HCT116 (cell line): ENCODE measurements around the gene BANF1. TPM values are rescaled to one million over a fixed set of nuclear protein-coding genes. Genes with fewer than 3 reads are reported as not detected.

Experiments
- ATAC-seq: fragments of 200-7000 bp; cut with Tn5 transposase; 2 replicates; pipeline ENCODE4 v1.9.1; 2020; ENCODE audit warnings: mild to moderate bottlenecking, moderate library complexity
- BruUV-seq: library from RNA; stranded (reverse); fragments of 400-500 nt; replicated peaks from 2 replicates; lab custom pipeline; 2021; lab: Mats Ljungman, UMichigan
- CTCF ChIA-PET: fragments of 300-600 bp; sonication (Branson Sonifier 250); formaldehyde crosslinking; loops from one replicate; lab custom pipeline; 2021; ENCODE audit warnings: antibody characterized with exemption; lab: Charles Lee
- POLR2A ChIA-PET: fragments of 300-600, 350-600 bp; sonication (Branson Sonifier 250); formaldehyde crosslinking; loops from one replicate; lab custom pipeline; 2021; ENCODE audit warnings: antibody characterized with exemption; lab: Charles Lee
- RAD21 ChIA-PET, 2 experiments: fragments of 300-600 bp; sonication (Branson Sonifier 250); formaldehyde crosslinking; loops; one replicate each; lab custom pipeline; 2023; ENCODE audit warnings: low total read pairs in 2 of 2; ENCODE audit not compliant: uncharacterized antibody in 2 of 2, unreplicated experiment in 2 of 2, low non-redundant PET in 1 of 2; lab: Charles Lee
- DNase-seq: peaks from one replicate; pipeline ENCODE4 v3.0.0-alpha.2; 2010; ENCODE audit warnings: low read depth, low spot score
- H2AFZ ChIP-seq: fragments of 200-600 bp; shearing (Covaris generic), sonication (generic); 2 replicates; pipeline ENCODE4 v1.6.1; 2017; ENCODE audit warnings: low read depth, mixed run types, mixed read lengths, antibody characterized with exemption, low read length; ENCODE audit not compliant: poor library complexity, severe bottlenecking
- H3K27ac ChIP-seq: 2 replicates; pipeline ENCODE4 v1.5.1; 2012; ENCODE audit warnings: low read depth, low read length
- H3K27me3 ChIP-seq: fragments of 200-600 bp; sonication (generic); 2 replicates; pipeline ENCODE4 v1.6.1; 2016; ENCODE audit warnings: mixed run types, low read length, mixed read lengths; ENCODE audit not compliant: insufficient read depth
- H3K36me3 ChIP-seq, 2 experiments: fragments of 200-500 bp in 1 of 2; fragments of 200-600 bp in 1 of 2; sonication (Bioruptor generic) in 1 of 2; sonication (generic) in 1 of 2; 2 replicates each; pipeline versions ENCODE4 v1.5.1 to v1.6.1; 2014 to 2016; ENCODE audit warnings: low read length in 2 of 2, inconsistent platforms in 1 of 2, mixed read lengths in 1 of 2, mixed run types in 1 of 2; ENCODE audit not compliant: insufficient read depth in 2 of 2, control insufficient read depth in 1 of 2
- H3K4me1 ChIP-seq, 2 experiments: fragments of 200-600 bp in 1 of 2; sonication (generic) in 1 of 2; 2 replicates each; pipeline versions ENCODE4 v1.5.1 to v1.6.1; 2012 to 2017; ENCODE audit warnings: low read length in 2 of 2, inconsistent platforms in 1 of 2, mild to moderate bottlenecking in 1 of 2, mixed read lengths in 1 of 2, mixed run types in 1 of 2, moderate library complexity in 1 of 2; ENCODE audit not compliant: insufficient read depth in 2 of 2, control insufficient read depth in 1 of 2
- H3K4me2 ChIP-seq: fragments of 200-600 bp; sonication (generic); 2 replicates; pipeline ENCODE4 v1.6.1; 2017; ENCODE audit warnings: mixed run types, low read length, mixed read lengths
- H3K4me3 ChIP-seq, 2 experiments: fragments of 200-600 bp in 1 of 2; sonication (generic) in 1 of 2; replicated peaks in 1 of 2; 2 replicates each; pipeline ENCODE4 v1.5.1; 2011 to 2016; ENCODE audit warnings: low read length in 2 of 2, control low read depth in 1 of 2, low read depth in 1 of 2, mild to moderate bottlenecking in 1 of 2, mixed read lengths in 1 of 2, mixed run types in 1 of 2
- H3K79me2 ChIP-seq: fragments of 200-600 bp; sonication (generic); 2 replicates; pipeline ENCODE4 v1.6.1; 2017; ENCODE audit warnings: mild to moderate bottlenecking, mixed run types, low read length, moderate library complexity, mixed read lengths; ENCODE audit not compliant: insufficient read depth
- H3K9ac ChIP-seq: fragments of 200-600 bp; sonication (generic); 2 replicates; pipeline ENCODE4 v1.6.1; 2016; ENCODE audit warnings: low read length, mixed read lengths
- H3K9me2 ChIP-seq: fragments of 200-600 bp; sonication (generic), shearing (Covaris generic); 2 replicates; pipeline ENCODE4 v1.6.1; 2017; ENCODE audit warnings: mixed run types, mild to moderate bottlenecking, moderate library complexity; ENCODE audit not compliant: insufficient read depth
- H3K9me3 ChIP-seq, 2 experiments: fragments of 200-500 bp in 1 of 2; fragments of 200-600 bp in 1 of 2; sonication (Bioruptor generic) in 1 of 2; sonication (generic) in 1 of 2; 2 replicates each; pipeline ENCODE4 v1.6.1; 2014 to 2017; ENCODE audit warnings: low read length in 2 of 2, mixed read lengths in 2 of 2, inconsistent platforms in 1 of 2, low read depth in 1 of 2, mild to moderate bottlenecking in 1 of 2, mixed run types in 1 of 2, moderate library complexity in 1 of 2; ENCODE audit not compliant: control insufficient read depth in 1 of 2, insufficient read depth in 1 of 2
- H4K20me1 ChIP-seq: fragments of 200-600 bp; sonication (generic), shearing (Covaris generic); 2 replicates; pipeline ENCODE4 v1.6.1; 2017; ENCODE audit warnings: mixed run types, mild to moderate bottlenecking, moderate library complexity; ENCODE audit not compliant: insufficient read depth
- ATF3 ChIP-seq: IDR thresholded peaks from 2 replicates; pipeline ENCODE4 v1.6.1; 2012
- CEBPB ChIP-seq: IDR thresholded peaks from 2 replicates; pipeline ENCODE4 v1.6.1; 2012; ENCODE audit warnings: low read depth
- CTCF ChIP-seq, 3 experiments: fragments of 200-600 bp in 1 of 3; sonication (generic) in 1 of 3; IDR thresholded peaks in 2 of 3; conservative IDR thresholded peaks in 1 of 3; 2 replicates each; pipeline ENCODE4 v1.5.1; 2012 to 2017; ENCODE audit warnings: low read depth in 2 of 3, low read length in 2 of 3, antibody characterized with exemption in 1 of 3, borderline replicate concordance in 1 of 3, control low read depth in 1 of 3, mild to moderate bottlenecking in 1 of 3, mixed read lengths in 1 of 3, mixed run types in 1 of 3, moderate library complexity in 1 of 3; ENCODE audit not compliant: insufficient read depth in 1 of 3
- EGR1 ChIP-seq: IDR thresholded peaks from 2 replicates; pipeline ENCODE4 v1.6.1; 2012; ENCODE audit warnings: low read depth
- POLR2AphosphoS5 ChIP-seq: IDR thresholded peaks from 2 replicates; pipeline ENCODE4 v1.6.1; 2011; ENCODE audit warnings: mild to moderate bottlenecking, low read depth, low read length, moderate library complexity
- REST ChIP-seq: IDR thresholded peaks from 2 replicates; pipeline ENCODE4 v1.6.1; 2012; ENCODE audit warnings: low read depth
- SRF ChIP-seq: IDR thresholded peaks from 2 replicates; pipeline ENCODE4 v1.6.1; 2012; ENCODE audit warnings: low read depth
- YY1 ChIP-seq: IDR thresholded peaks from 2 replicates; pipeline ENCODE4 v1.6.1; 2011; ENCODE audit warnings: low read length, low read depth, moderate library complexity, mild to moderate bottlenecking; ENCODE audit not compliant: insufficient replicate concordance; ENCODE audit errors: extremely low read depth
- ZFX ChIP-seq: fragments of 450-650 bp; IDR thresholded peaks from 2 replicates; pipeline ENCODE4 v1.6.1; 2017
- intact Hi-C: fragments of 100-400 bp; cut with micrococcal nuclease; formaldehyde crosslinking; loops from 2 replicates; pipeline ENCODE4 v1.10.0; 2022
- total RNA-seq: library from RNA; stranded (reverse); gene quantifications from one replicate; pipeline ENCODE4 v1.2.1, GENCODE V29; 2021; ENCODE audit not compliant: unreplicated experiment

The BANF1 gene
- total RNA-seq, 1 experiment from 2014 or later, result 356 TPM

- peak; percentile 52 for ATAC-seq
- no peaks in the 10 kb centered on the region for H4K20me1 ChIP-seq
- no peaks in the 10 kb centered on the region for H3K36me3 ChIP-seq
- BruUV-seq, result no TSS peak
- no peaks in the 10 kb centered on the region for H3K9me2 ChIP-seq
- no peaks in the 10 kb centered on the region for H3K27me3 ChIP-seq
- H3K4me3 ChIP-seq, result peak overlapping the region; percentile 44 to 59
- POLR2A ChIA-PET, result interaction anchor here (0.6 to 2.6 kb wide), 5 partner anchors 9 to 291 kb away, joined by 3 to 17 read pairs (median 4); partner anchors contain the start of genes BANF1, EIF1AD, RNASEH2C and SF3B2
- peaks cover 77 to 100% of the 10 kb centered on the region in 2 experiments for H3K4me1 ChIP-seq
- TF ChIP-seq POLR2AphosphoS5, result peak; percentile 46; the same call in 1 of the 2 replicates
- no peak for TF ChIP-seq ATF3
- TF ChIP-seq SRF, result no peak
- peaks cover 10% of the 10 kb centered on the region; the same call in 1 of the 2 replicates for H3K79me2 ChIP-seq
- DNase-seq, result peak; percentile 91
- CTCF ChIA-PET, result interaction anchor here (1.7 to 3.2 kb wide), 3 partner anchors 11 to 123 kb away, joined by 5 to 22 read pairs (median 10); partner anchors contain the start of gene FIBP
- peak overlapping the region; percentile 74 for H3K9ac ChIP-seq
- no peak overlapping the region for H2AFZ ChIP-seq
- RAD21 ChIA-PET, result no interaction called here
- peak overlapping the region; percentile 72 for H3K4me2 ChIP-seq
- intact Hi-C loops, result loop anchor here (1.0 kb wide), 1 partner anchor 9 kb away; the partner anchor contains the start of genes BANF1 and EIF1AD
- H3K27ac ChIP-seq, result peak overlapping the region; percentile 89
- no peaks in the 10 kb centered on the region for H3K9me3 ChIP-seq
These were observed 9.0 kb downstream of the BANF1 start for GRCh38 chr11:66011239-66011784.

- no TSS peak for BruUV-seq
- H4K20me1 ChIP-seq, result no peaks in the 10 kb centered on the region
- peaks cover 79 to 100% of the 10 kb centered on the region in 2 experiments for H3K4me1 ChIP-seq
- H3K27ac ChIP-seq, result peak within 1 kb of the TSS; percentile 89
- no peaks in the 10 kb centered on the region for H3K36me3 ChIP-seq
- TF ChIP-seq POLR2AphosphoS5 (0 out of 2 replicates have a peak, but pooled peaks have one; percentile 42), REST (no peak), YY1 (no peak), EGR1 (no peak), ZFX (peak; percentile 55), CTCF (IDR thresholded peaks at IDR 0.05 in 2 of 3, conservative IDR thresholded peaks at IDR 0.05 in 1 of 3; ENCODE audit: borderline replicate concordance in 1 of 3, insufficient read depth in 1 of 3, low read depth in 2 of 3, low read length in 2 of 3) (no peak), CEBPB (no peak)
- H3K4me2 ChIP-seq, result peak within 1 kb of the TSS; percentile 72
- ATAC-seq (peak; percentile 16), DNase-seq (no peak)
- H3K27me3 ChIP-seq, result no peaks in the 10 kb centered on the region
- peak within 1 kb of the TSS; percentile 44 to 59 for H3K4me3 ChIP-seq
- peaks cover 11% of the 10 kb centered on the region; the same call in 1 of the 2 replicates for H3K79me2 ChIP-seq
- no peaks in the 10 kb centered on the region for H3K9me3 ChIP-seq
- ChIA-PET POLR2A (interaction anchor here (0.6 to 2.6 kb wide), 5 partner anchors 9 to 291 kb away, joined by 3 to 17 read pairs (median 4); partner anchors contain the start of genes BANF1, EIF1AD, RNASEH2C and SF3B2), RAD21 (no interaction called here), CTCF (interaction anchor here (0.7 to 3.2 kb wide), 4 partner anchors 10 to 232 kb away, joined by 5 to 22 read pairs (median 8); partner anchors contain the start of gene FIBP)
- peak within 1 kb of the TSS; percentile 74 for H3K9ac ChIP-seq
- intact Hi-C loops, result loop anchor here (1.0 kb wide), 1 partner anchor 10 kb away; the partner anchor contains the start of genes BANF1 and EIF1AD
- no peak within 1 kb of the TSS for H2AFZ ChIP-seq
- no peaks in the 10 kb centered on the region for H3K9me2 ChIP-seq
These were observed 9.5 kb downstream of the BANF1 start, which contains the start of gene CST6 for GRCh38 chr11:66011785-66012303. Gene CST6 (plus strand): TSS chr11:66012008. CDS start chr11:66012045, 37 bp downstream.
